GM23338 (cell line): Measurements from ENCODE around the gene TCF12. TPM values are rescaled to one million over a fixed set of nuclear protein-coding genes. Genes with fewer than 3 reads are reported as not detected.

Source experiments
- ATAC-seq: fragments of 200-7000 bp; cut with Tn5 transposase; 3 replicates; pipeline ENCODE4 v1.9.1; 2020
- DNase-seq: peaks from one replicate; pipeline ENCODE4 v3.0.0-alpha.2; 2015; ENCODE audit warnings: low spot score
- H2AFZ ChIP-seq: fragments of 200-600 bp; sonication (generic); 2 replicates; pipeline ENCODE4 v1.8.0; 2016; ENCODE audit warnings: antibody characterized with exemption, mild to moderate bottlenecking, moderate library complexity
- H3F3A ChIP-seq: fragments of 200-600 bp; sonication (generic); replicated peaks from 2 replicates; pipeline ENCODE4 v1.8.0; 2017; ENCODE audit warnings: antibody characterized with exemption, mixed run types, low read depth
- H3K27ac ChIP-seq: fragments of 200-600 bp; sonication (generic); 2 replicates; pipeline ENCODE4 v1.6.1; 2016; ENCODE audit warnings: low read depth
- H3K27me3 ChIP-seq: fragments of 200-600 bp; sonication (generic); 2 replicates; pipeline ENCODE4 v1.8.0; 2016; ENCODE audit warnings: mild to moderate bottlenecking, mixed run types, moderate library complexity; ENCODE audit not compliant: insufficient read depth
- H3K36me3 ChIP-seq: fragments of 200-600 bp; sonication (generic); 2 replicates; pipeline ENCODE4 v1.8.0; 2016; ENCODE audit warnings: mild to moderate bottlenecking; ENCODE audit not compliant: insufficient read depth
- H3K4me1 ChIP-seq: fragments of 200-600 bp; sonication (generic); 2 replicates; pipeline ENCODE4 v1.8.0; 2016; ENCODE audit warnings: mild to moderate bottlenecking, moderate library complexity; ENCODE audit not compliant: insufficient read depth
- H3K4me2 ChIP-seq: fragments of 200-600 bp; sonication (generic); 2 replicates; pipeline ENCODE4 v1.7.1; 2017; ENCODE audit warnings: mixed run types
- H3K4me3 ChIP-seq: fragments of 200-600 bp; sonication (generic); 2 replicates; pipeline ENCODE4 v1.6.1; 2016; ENCODE audit warnings: mixed run types
- H3K79me2 ChIP-seq: fragments of 200-600 bp; sonication (generic); replicated peaks from 2 replicates; pipeline ENCODE4 v1.8.0; 2017; ENCODE audit warnings: mild to moderate bottlenecking; ENCODE audit not compliant: insufficient read depth
- H3K9me2 ChIP-seq: fragments of 200-600 bp; sonication (generic); 2 replicates; pipeline ENCODE4 v1.8.0; 2017; ENCODE audit not compliant: insufficient read depth
- H4K20me1 ChIP-seq: fragments of 200-600 bp; sonication (generic); replicated peaks from 2 replicates; pipeline ENCODE4 v1.8.0; 2017; ENCODE audit warnings: mild to moderate bottlenecking; ENCODE audit not compliant: insufficient read depth
- H3K27ac Mint-ChIP-seq: 2 replicates; pipeline ENCODE4 v1.8.0; 2020; ENCODE audit warnings: inconsistent platforms, mild to moderate bottlenecking, moderate library complexity, mixed read lengths
- H3K27me3 Mint-ChIP-seq: 3 replicates; pipeline ENCODE4 v1.8.0; 2022; ENCODE audit warnings: low read depth, mild to moderate bottlenecking, moderate library complexity, mixed read lengths, inconsistent platforms; ENCODE audit not compliant: insufficient read depth, poor library complexity
- H3K36me3 Mint-ChIP-seq: 3 replicates; pipeline ENCODE4 v1.8.0; 2021; ENCODE audit warnings: low read depth, mild to moderate bottlenecking, inconsistent platforms, moderate library complexity, mixed read lengths
- H3K4me1 Mint-ChIP-seq: 3 replicates; pipeline ENCODE4 v1.8.0; 2020; ENCODE audit warnings: mild to moderate bottlenecking, inconsistent platforms, mixed read lengths
- H3K4me3 Mint-ChIP-seq: 3 replicates; pipeline ENCODE4 v1.8.0; 2021; ENCODE audit warnings: moderate library complexity, mild to moderate bottlenecking, inconsistent platforms, mixed read lengths
- H3K9me3 Mint-ChIP-seq: 3 replicates; pipeline ENCODE4 v1.8.0; 2020; ENCODE audit warnings: moderate library complexity, mild to moderate bottlenecking, inconsistent platforms, mixed read lengths
- CREB1 ChIP-seq: fragments of 250-450 bp; sonication (Bioruptor Pico); IDR thresholded peaks from 2 replicates; pipeline ENCODE4 v1.5.0; 2020; ENCODE audit warnings: low read depth, mild to moderate bottlenecking, moderate library complexity
- EZH2 ChIP-seq: fragments of 200-600 bp; sonication (generic); IDR thresholded peaks from one replicate; pipeline ENCODE4 v1.8.0; 2017; ENCODE audit warnings: antibody characterized with exemption, mild to moderate bottlenecking, low read depth; ENCODE audit not compliant: unreplicated experiment
- JUNB ChIP-seq: IDR thresholded peaks from one replicate; pipeline ENCODE4 v1.6.1; 2016; ENCODE audit warnings: antibody characterized with exemption; ENCODE audit not compliant: unreplicated experiment
- POLR2AphosphoS5 ChIP-seq: IDR thresholded peaks from 2 replicates; pipeline ENCODE4 v1.6.1; 2016; ENCODE audit warnings: antibody characterized with exemption, low read depth
- STAT1 ChIP-seq: IDR thresholded peaks from one replicate; pipeline ENCODE4 v1.6.1; 2016; ENCODE audit warnings: antibody characterized with exemption; ENCODE audit not compliant: unreplicated experiment
- ZNF331 ChIP-seq: fragments of 250-450 bp; sonication (Bioruptor Pico); IDR thresholded peaks from 2 replicates; pipeline ENCODE4 v1.5.0; 2020; ENCODE audit warnings: low read depth, mild to moderate bottlenecking, moderate library complexity
- polyA plus RNA-seq: library from polyadenylated mRNA; unstranded; fragments of >200 nt; fragmentation: Nextera tagmentation; extraction: Ambion mirVana; gene quantifications from 2 replicates; pipeline ENCODE4 v1.2.1, GENCODE V29; 2016
- total RNA-seq: library from RNA; depleted of rRNA; stranded (reverse); fragments of >200 nt; shearing (Covaris generic); gene quantifications from 2 replicates; pipeline ENCODE4 v1.2.3, GENCODE V29; 2014
- TF ChIP-seq, protein P1 (sequence below): fragments of 250-450 bp; sonication (Bioruptor Pico); IDR thresholded peaks from 2 replicates; pipeline ENCODE4 v1.5.0; 2020; ENCODE audit warnings: mild to moderate bottlenecking, moderate library complexity
- TF ChIP-seq, protein P2 (sequence below), 2 experiments: fragments of 200-600 bp in 1 of 2; sonication (generic) in 1 of 2; conservative IDR thresholded peaks; 2 replicates each; pipeline versions ENCODE4 v1.5.1 to v1.6.1; 2016 to 2017; ENCODE audit warnings: antibody characterized with exemption in 2 of 2, low read depth in 2 of 2, mild to moderate bottlenecking in 2 of 2, moderate library complexity in 1 of 2
- TF ChIP-seq, protein P3 (sequence below): IDR thresholded peaks from 2 replicates; pipeline ENCODE4 v1.6.1; 2016; ENCODE audit warnings: antibody characterized with exemption

TCF12 gene
- total and polyA plus RNA-seq, 2 experiments from 2014 or later: 27.6 to 104 TPM

DNA sequence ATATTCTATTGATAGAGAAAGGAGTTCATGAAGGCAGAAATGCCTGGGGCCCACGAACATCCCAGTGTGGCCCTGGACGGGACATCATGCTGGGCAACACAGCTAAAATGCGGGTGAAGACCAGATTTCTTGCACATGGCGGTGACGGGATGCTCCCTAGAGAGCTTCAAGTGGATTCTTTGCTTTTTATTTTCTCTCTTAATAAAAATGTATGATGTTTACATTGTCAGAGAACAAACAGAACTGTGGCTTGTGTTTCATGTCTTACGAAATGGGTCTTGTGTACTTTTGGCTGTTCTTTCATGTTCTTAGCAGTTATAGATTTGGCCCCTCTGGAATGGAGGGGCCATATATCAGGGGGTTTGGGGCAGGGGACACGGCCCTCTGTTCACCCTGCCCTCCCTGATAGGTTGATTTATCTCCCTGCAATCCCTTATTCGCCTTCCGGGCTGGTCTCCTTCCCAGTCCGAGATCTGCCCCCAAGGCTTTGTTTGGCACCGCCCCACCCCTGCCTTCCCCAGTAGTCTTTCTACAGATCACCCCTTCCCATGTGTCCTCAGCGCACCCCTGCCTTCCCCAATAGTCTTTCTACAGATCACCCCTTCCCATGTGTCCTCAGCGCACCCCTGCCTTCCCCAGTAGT lies 389.2 kb downstream of the TCF12 start:
- Mint-ChIP-seq H3K27me3 (peaks cover 16% of the 10 kb centered on the region), H3K36me3 (no peaks in the 10 kb centered on the region), H3K27ac (no peak overlapping the region), H3K4me1 (peaks cover 30% of the 10 kb centered on the region), H3K9me3 (0 out of 3 replicates have a peak, but pooled peaks cover 2% of the 10 kb centered on the region), H3K4me3 (no peak overlapping the region)
- DNase-seq (no peak), ATAC-seq (no peak)
- Histone ChIP-seq H3K79me2 (no peaks in the 10 kb centered on the region), H4K20me1 (no peaks in the 10 kb centered on the region), H3K27ac (no peak overlapping the region), H3K9me2 (no peaks in the 10 kb centered on the region), H3F3A (peaks cover 9% of the 10 kb centered on the region; the same call in 1 of the 2 replicates), H3K4me2 (no peak overlapping the region; the same call in 1 of the 2 replicates), H3K4me1 (peaks cover 11% of the 10 kb centered on the region), H3K4me3 (no peak overlapping the region), H3K27me3 (no peaks in the 10 kb centered on the region), H3K36me3 (no peaks in the 10 kb centered on the region), H2AFZ (no peak overlapping the region; the same call in 1 of the 2 replicates)
- TF ChIP-seq, protein P1, sequence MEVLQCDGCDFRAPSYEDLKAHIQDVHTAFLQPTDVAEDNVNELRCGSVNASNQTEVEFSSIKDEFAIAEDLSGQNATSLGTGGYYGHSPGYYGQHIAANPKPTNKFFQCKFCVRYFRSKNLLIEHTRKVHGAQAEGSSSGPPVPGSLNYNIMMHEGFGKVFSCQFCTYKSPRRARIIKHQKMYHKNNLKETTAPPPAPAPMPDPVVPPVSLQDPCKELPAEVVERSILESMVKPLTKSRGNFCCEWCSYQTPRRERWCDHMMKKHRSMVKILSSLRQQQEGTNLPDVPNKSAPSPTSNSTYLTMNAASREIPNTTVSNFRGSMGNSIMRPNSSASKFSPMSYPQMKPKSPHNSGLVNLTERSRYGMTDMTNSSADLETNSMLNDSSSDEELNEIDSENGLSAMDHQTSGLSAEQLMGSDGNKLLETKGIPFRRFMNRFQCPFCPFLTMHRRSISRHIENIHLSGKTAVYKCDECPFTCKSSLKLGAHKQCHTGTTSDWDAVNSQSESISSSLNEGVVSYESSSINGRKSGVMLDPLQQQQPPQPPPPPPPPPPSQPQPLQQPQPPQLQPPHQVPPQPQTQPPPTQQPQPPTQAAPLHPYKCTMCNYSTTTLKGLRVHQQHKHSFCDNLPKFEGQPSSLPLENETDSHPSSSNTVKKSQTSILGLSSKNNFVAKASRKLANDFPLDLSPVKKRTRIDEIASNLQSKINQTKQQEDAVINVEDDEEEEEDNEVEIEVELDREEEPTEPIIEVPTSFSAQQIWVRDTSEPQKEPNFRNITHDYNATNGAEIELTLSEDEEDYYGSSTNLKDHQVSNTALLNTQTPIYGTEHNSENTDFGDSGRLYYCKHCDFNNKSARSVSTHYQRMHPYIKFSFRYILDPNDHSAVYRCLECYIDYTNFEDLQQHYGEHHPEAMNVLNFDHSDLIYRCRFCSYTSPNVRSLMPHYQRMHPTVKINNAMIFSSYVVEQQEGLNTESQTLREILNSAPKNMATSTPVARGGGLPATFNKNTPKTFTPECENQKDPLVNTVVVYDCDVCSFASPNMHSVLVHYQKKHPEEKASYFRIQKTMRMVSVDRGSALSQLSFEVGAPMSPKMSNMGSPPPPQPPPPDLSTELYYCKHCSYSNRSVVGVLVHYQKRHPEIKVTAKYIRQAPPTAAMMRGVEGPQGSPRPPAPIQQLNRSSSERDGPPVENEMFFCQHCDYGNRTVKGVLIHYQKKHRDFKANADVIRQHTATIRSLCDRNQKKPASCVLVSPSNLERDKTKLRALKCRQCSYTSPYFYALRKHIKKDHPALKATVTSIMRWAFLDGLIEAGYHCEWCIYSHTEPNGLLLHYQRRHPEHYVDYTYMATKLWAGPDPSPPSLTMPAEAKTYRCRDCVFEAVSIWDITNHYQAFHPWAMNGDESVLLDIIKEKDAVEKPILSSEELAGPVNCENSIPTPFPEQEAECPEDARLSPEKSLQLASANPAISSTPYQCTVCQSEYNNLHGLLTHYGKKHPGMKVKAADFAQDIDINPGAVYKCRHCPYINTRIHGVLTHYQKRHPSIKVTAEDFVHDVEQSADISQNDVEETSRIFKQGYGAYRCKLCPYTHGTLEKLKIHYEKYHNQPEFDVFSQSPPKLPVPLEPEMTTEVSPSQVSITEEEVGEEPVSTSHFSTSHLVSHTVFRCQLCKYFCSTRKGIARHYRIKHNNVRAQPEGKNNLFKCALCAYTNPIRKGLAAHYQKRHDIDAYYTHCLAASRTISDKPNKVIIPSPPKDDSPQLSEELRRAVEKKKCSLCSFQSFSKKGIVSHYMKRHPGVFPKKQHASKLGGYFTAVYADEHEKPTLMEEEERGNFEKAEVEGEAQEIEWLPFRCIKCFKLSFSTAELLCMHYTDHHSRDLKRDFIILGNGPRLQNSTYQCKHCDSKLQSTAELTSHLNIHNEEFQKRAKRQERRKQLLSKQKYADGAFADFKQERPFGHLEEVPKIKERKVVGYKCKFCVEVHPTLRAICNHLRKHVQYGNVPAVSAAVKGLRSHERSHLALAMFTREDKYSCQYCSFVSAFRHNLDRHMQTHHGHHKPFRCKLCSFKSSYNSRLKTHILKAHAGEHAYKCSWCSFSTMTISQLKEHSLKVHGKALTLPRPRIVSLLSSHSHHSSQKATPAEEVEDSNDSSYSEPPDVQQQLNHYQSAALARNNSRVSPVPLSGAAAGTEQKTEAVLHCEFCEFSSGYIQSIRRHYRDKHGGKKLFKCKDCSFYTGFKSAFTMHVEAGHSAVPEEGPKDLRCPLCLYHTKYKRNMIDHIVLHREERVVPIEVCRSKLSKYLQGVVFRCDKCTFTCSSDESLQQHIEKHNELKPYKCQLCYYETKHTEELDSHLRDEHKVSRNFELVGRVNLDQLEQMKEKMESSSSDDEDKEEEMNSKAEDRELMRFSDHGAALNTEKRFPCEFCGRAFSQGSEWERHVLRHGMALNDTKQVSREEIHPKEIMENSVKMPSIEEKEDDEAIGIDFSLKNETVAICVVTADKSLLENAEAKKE (CRISPR knock-in tag): no peak
- no peak for TF ChIP-seq POLR2AphosphoS5
- no peak for TF ChIP-seq JUNB
- TF ChIP-seq STAT1: no peak
- no peak for TF ChIP-seq CREB1 (CRISPR knock-in tag)
- no peak for TF ChIP-seq EZH2
- TF ChIP-seq ZNF331 (CRISPR knock-in tag): no peak
- TF ChIP-seq, protein P2, sequence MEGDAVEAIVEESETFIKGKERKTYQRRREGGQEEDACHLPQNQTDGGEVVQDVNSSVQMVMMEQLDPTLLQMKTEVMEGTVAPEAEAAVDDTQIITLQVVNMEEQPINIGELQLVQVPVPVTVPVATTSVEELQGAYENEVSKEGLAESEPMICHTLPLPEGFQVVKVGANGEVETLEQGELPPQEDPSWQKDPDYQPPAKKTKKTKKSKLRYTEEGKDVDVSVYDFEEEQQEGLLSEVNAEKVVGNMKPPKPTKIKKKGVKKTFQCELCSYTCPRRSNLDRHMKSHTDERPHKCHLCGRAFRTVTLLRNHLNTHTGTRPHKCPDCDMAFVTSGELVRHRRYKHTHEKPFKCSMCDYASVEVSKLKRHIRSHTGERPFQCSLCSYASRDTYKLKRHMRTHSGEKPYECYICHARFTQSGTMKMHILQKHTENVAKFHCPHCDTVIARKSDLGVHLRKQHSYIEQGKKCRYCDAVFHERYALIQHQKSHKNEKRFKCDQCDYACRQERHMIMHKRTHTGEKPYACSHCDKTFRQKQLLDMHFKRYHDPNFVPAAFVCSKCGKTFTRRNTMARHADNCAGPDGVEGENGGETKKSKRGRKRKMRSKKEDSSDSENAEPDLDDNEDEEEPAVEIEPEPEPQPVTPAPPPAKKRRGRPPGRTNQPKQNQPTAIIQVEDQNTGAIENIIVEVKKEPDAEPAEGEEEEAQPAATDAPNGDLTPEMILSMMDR (conservative IDR thresholded peaks at IDR 0.05; ENCODE audit: low read depth in 2 of 2): no peak
- TF ChIP-seq, protein P3, sequence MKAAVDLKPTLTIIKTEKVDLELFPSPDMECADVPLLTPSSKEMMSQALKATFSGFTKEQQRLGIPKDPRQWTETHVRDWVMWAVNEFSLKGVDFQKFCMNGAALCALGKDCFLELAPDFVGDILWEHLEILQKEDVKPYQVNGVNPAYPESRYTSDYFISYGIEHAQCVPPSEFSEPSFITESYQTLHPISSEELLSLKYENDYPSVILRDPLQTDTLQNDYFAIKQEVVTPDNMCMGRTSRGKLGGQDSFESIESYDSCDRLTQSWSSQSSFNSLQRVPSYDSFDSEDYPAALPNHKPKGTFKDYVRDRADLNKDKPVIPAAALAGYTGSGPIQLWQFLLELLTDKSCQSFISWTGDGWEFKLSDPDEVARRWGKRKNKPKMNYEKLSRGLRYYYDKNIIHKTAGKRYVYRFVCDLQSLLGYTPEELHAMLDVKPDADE: no peak
